GM13977 (cell line): ENCODE results near the gene UNC5B.

ENCODE experiments used
- DNase-seq: peaks from one replicate; pipeline ENCODE4 v3.0.0; 2012; ENCODE audit warnings: low spot score
- CTCF ChIP-seq: IDR thresholded peaks from 2 replicates; pipeline ENCODE4 v1.5.1; 2012; ENCODE audit warnings: mild to moderate bottlenecking, control low read depth; ENCODE audit not compliant: insufficient read depth; ENCODE audit errors: extremely low read depth, missing control alignments
- in situ Hi-C: fragments of 300-500 bp; cut with MboI; formaldehyde crosslinking; loops from one replicate; pipeline ENCODE4 v1.12.0; 2022; ENCODE audit warnings: low sequenced_read_pairs, low pct_unique_long_range_greater_than_20kb, mixed read lengths, inconsistent platforms; ENCODE audit not compliant: unreplicated experiment

UNC5B gene

GRCh38 chr10:71237843-71238623, 25.7 kb downstream of the UNC5B start:
- in situ Hi-C loops = no loop called here
- TF ChIP-seq CTCF = no peak
- DNase-seq = no peak

GRCh38 chr10:71238626-71239025, 26.3 kb downstream of the UNC5B start:
- in situ Hi-C loops = no loop called here
- no peak for DNase-seq
- TF ChIP-seq CTCF = no peak

GRCh38 chr10:71239131-71239915, 27.0 kb downstream of the UNC5B start:
- in situ Hi-C loops = no loop called here
- no peak for TF ChIP-seq CTCF

GRCh38 chr10:71239946-71240795, 27.8 kb downstream of the UNC5B start:
- in situ Hi-C loops = no loop called here
- no peak for DNase-seq
- no peak for TF ChIP-seq CTCF

More at GRCh38 chr10:71239131-71239915, 27.0 kb downstream of the UNC5B start:
- no peak for DNase-seq

GRCh38 chr10:71241114-71241829, 28.9 kb downstream of the UNC5B start:
- in situ Hi-C loops = no loop called here
- DNase-seq = no peak
- TF ChIP-seq CTCF = no peak
